Vagina (tissue), 2 donors: ENCODE data around the gene KCTD17. TPM values are rescaled to one million over a fixed set of nuclear protein-coding genes. Genes with fewer than 3 reads are reported as not detected.

Experiments
- DNase-seq, 2 donors: peaks; one replicate each; pipeline ENCODE4 v3.0.0-alpha.2; 2017; ENCODE audit errors: extremely low spot score in 2 of 2
- H3K27ac ChIP-seq: fragments of 200-600 bp; sonication (generic); one replicate; pipeline ENCODE4 v1.5.1; 2019
- H3K27me3 ChIP-seq: fragments of 200-600 bp; sonication (generic); one replicate; pipeline ENCODE4 v1.5.1; 2019
- H3K36me3 ChIP-seq, 2 donors: fragments of 200-600 bp; sonication (generic); one replicate each; pipeline ENCODE4 v1.5.1; 2017 to 2019
- H3K4me1 ChIP-seq: fragments of 200-600 bp; sonication (generic); one replicate; pipeline ENCODE4 v1.5.1; 2019
- H3K4me3 ChIP-seq, 2 donors: fragments of 200-600 bp; sonication (generic); 1 replicate in 1 of 2; 2 replicates in 1 of 2; pipeline ENCODE4 v1.5.1; 2016 to 2019
- H3K9me3 ChIP-seq: fragments of 200-600 bp; sonication (generic); one replicate; pipeline ENCODE4 v1.5.1; 2019
- CTCF ChIP-seq, 3 experiments: fragments of 450-650 bp in 2 of 3; fragments of 200-600 bp in 1 of 3; sonication (generic) in 1 of 3; IDR thresholded peaks; one replicate each; pipeline ENCODE4 v1.5.1; 2017 to 2019; ENCODE audit warnings: antibody characterized with exemption in 3 of 3, mild to moderate bottlenecking in 2 of 3, moderate library complexity in 2 of 3
- POLR2A ChIP-seq, 2 donors: fragments of 450-650 bp; IDR thresholded peaks; one replicate each; pipeline ENCODE4 v1.6.1; 2017; ENCODE audit warnings: antibody characterized with exemption in 2 of 2, mild to moderate bottlenecking in 2 of 2, moderate library complexity in 2 of 2
- POLR2AphosphoS5 ChIP-seq, 2 donors: sonication (generic); formaldehyde crosslinking; IDR thresholded peaks; one replicate each; pipeline ENCODE4 v1.9.0; 2017; ENCODE audit warnings: antibody characterized with exemption in 2 of 2, mild to moderate bottlenecking in 2 of 2, low read depth in 1 of 2; ENCODE audit not compliant: insufficient read depth in 1 of 2
- intact Hi-C: fragments of 100-400 bp; cut with DNase I; formaldehyde crosslinking; loops from one replicate; pipeline ENCODE4 v1.15.1; 2023
- total RNA-seq: library from RNA; depleted of rRNA; stranded (reverse); fragments of >200 nt; gene quantifications from one replicate; pipeline ENCODE4 v1.2.3, GENCODE V29; 2016

KCTD17 gene
- total RNA-seq, 1 donor from 2014 or later, result 27.5 TPM

GRCh38 chr22:37094239-37094638, 42.7 kb downstream of the KCTD17 start:
- H3K27ac ChIP-seq, result no peak overlapping the region
- H3K9me3 ChIP-seq, result no peaks in the 10 kb centered on the region
- DNase-seq, result no peak
- H3K27me3 ChIP-seq, result no peaks in the 10 kb centered on the region
- H3K4me3 ChIP-seq, result no peak overlapping the region
- intact Hi-C loops, result no loop called here
- H3K4me1 ChIP-seq, result no peaks in the 10 kb centered on the region
- H3K36me3 ChIP-seq, result no peaks in the 10 kb centered on the region
- no peak for TF ChIP-seq POLR2AphosphoS5 (IDR thresholded peaks at IDR 0.05; ENCODE audit: insufficient read depth in 1 of 2, low read depth in 1 of 2)

- intact Hi-C loops, result no loop called here
- H3K27me3 ChIP-seq, result no peaks in the 10 kb centered on the region
These were observed 43.6 kb downstream of the KCTD17 start for GRCh38 chr22:37095113-37095512.

GRCh38 chr22:37097346-37097745, 45.8 kb downstream of the KCTD17 start:
- intact Hi-C loops, result no loop called here
- no peak overlapping the region for H3K4me3 ChIP-seq
- H3K27ac ChIP-seq, result no peak overlapping the region
- no peak for DNase-seq
- no peaks in the 10 kb centered on the region for H3K36me3 ChIP-seq
- H3K4me1 ChIP-seq, result no peaks in the 10 kb centered on the region
- no peaks in the 10 kb centered on the region for H3K27me3 ChIP-seq
- H3K9me3 ChIP-seq, result no peaks in the 10 kb centered on the region
- TF ChIP-seq POLR2AphosphoS5 (IDR thresholded peaks at IDR 0.05; ENCODE audit: insufficient read depth in 1 of 2, low read depth in 1 of 2) (no peak), CTCF (IDR thresholded peaks at IDR 0.05) (no peak), POLR2A (IDR thresholded peaks at IDR 0.05) (no peak)

More at GRCh38 chr22:37095113-37095512, 43.6 kb downstream of the KCTD17 start:
- Histone ChIP-seq H3K36me3 (no peaks in the 10 kb centered on the region), H3K9me3 (no peaks in the 10 kb centered on the region), H3K27ac (no peak overlapping the region), H3K4me3 (no peak overlapping the region), H3K4me1 (no peaks in the 10 kb centered on the region)
- DNase-seq, result no peak
- TF ChIP-seq CTCF (IDR thresholded peaks at IDR 0.05) (no peak), POLR2AphosphoS5 (IDR thresholded peaks at IDR 0.05; ENCODE audit: insufficient read depth in 1 of 2, low read depth in 1 of 2) (no peak), POLR2A (IDR thresholded peaks at IDR 0.05) (no peak)

GRCh38 chr22:37098976-37099591, 47.5 kb downstream of the KCTD17 start:
- Histone ChIP-seq H3K4me1 (no peaks in the 10 kb centered on the region), H3K27ac (no peak overlapping the region), H3K4me3 (no peak overlapping the region), H3K9me3 (no peaks in the 10 kb centered on the region), H3K27me3 (no peaks in the 10 kb centered on the region), H3K36me3 (no peaks in the 10 kb centered on the region)
- no peak for DNase-seq
- intact Hi-C loops, result no loop called here
- TF ChIP-seq POLR2A (IDR thresholded peaks at IDR 0.05) (no peak), CTCF (IDR thresholded peaks at IDR 0.05) (no peak)

GRCh38 chr22:37100589-37101127, 49.1 kb downstream of the KCTD17 start:
- TF ChIP-seq CTCF (IDR thresholded peaks at IDR 0.05) (no peak), POLR2A (IDR thresholded peaks at IDR 0.05) (no peak), POLR2AphosphoS5 (IDR thresholded peaks at IDR 0.05; ENCODE audit: insufficient read depth in 1 of 2, low read depth in 1 of 2) (no peak)
- Histone ChIP-seq H3K27me3 (no peaks in the 10 kb centered on the region), H3K36me3 (no peaks in the 10 kb centered on the region), H3K4me3 (no peak overlapping the region), H3K4me1 (no peaks in the 10 kb centered on the region), H3K9me3 (no peaks in the 10 kb centered on the region), H3K27ac (no peak overlapping the region)
- no peak for DNase-seq
- intact Hi-C loops, result no loop called here
